ENCODE measurements around the gene PUS1. TPM values are rescaled to one million over a fixed set of nuclear protein-coding genes. Genes with fewer than 3 reads are reported as not detected.

PUS1 gene
- total RNA-seq, 1 experiment from 2014 or later, result 77.3 TPM

- BruUV-seq (replicated peaks), result no TSS peak
- ChIA-PET RAD21 (ENCODE audit: low non-redundant PET in 1 of 2, low total read pairs in 2 of 2, uncharacterized antibody in 2 of 2, unreplicated experiment in 2 of 2) (no interaction called here), POLR2A (no interaction called here), CTCF (no interaction called here)
- no peaks in the 10 kb centered on the region for H3K9me2 ChIP-seq (ENCODE audit: insufficient read depth)
- H3K79me2 ChIP-seq (ENCODE audit: insufficient read depth, low read length), result no peaks in the 10 kb centered on the region; the same call in 1 of the 2 replicates
- no peak overlapping the region for H3K27ac ChIP-seq (ENCODE audit: low read depth, low read length)
- no peak overlapping the region for H3K4me3 ChIP-seq (replicated peaks in 1 of 2; ENCODE audit: low read depth in 1 of 2, low read length in 2 of 2)
- no peak overlapping the region for H3K4me2 ChIP-seq (ENCODE audit: low read length)
- no peaks in the 10 kb centered on the region for H4K20me1 ChIP-seq (ENCODE audit: insufficient read depth)
- no peak for ATAC-seq
- no peak overlapping the region for H3K9ac ChIP-seq (ENCODE audit: low read length)
- no peak for DNase-seq (ENCODE audit: low read depth, low spot score)
- no peaks in the 10 kb centered on the region for H3K27me3 ChIP-seq (ENCODE audit: insufficient read depth, low read length)
- intact Hi-C loops (cut with micrococcal nuclease), result no loop called here
- no peak for TF ChIP-seq SIN3A (IDR thresholded peaks at IDR 0.05; ENCODE audit: low read depth)
- TF ChIP-seq RAD21 (IDR thresholded peaks at IDR 0.05; ENCODE audit: low read depth), result no peak
- TF ChIP-seq MAX (IDR thresholded peaks at IDR 0.05), result no peak
- no peak for TF ChIP-seq CBX3 (IDR thresholded peaks at IDR 0.05; ENCODE audit: low read depth)
- TF ChIP-seq JUND (IDR thresholded peaks at IDR 0.05), result no peak
- TF ChIP-seq SRF (IDR thresholded peaks at IDR 0.05; ENCODE audit: low read depth), result no peak
- no peak for TF ChIP-seq ATF3 (IDR thresholded peaks at IDR 0.05)
- peaks cover 23 to 33% of the 10 kb centered on the region in 2 experiments; a peak in 3 of 4 replicates for H3K36me3 ChIP-seq (ENCODE audit: control insufficient read depth in 1 of 2, insufficient read depth in 2 of 2, low read length in 2 of 2)
- no peaks in the 10 kb centered on the region for H3K9me3 ChIP-seq (ENCODE audit: control insufficient read depth in 1 of 2, insufficient read depth in 1 of 2, low read depth in 1 of 2, low read length in 2 of 2)
- H2AFZ ChIP-seq (ENCODE audit: low read depth, low read length, poor library complexity, severe bottlenecking), result no peak overlapping the region
- peaks cover 0 to 4% of the 10 kb centered on the region in 2 experiments; a peak in 1 of 4 replicates for H3K4me1 ChIP-seq (ENCODE audit: control insufficient read depth in 1 of 2, insufficient read depth in 2 of 2, low read length in 2 of 2)
Observed at GRCh38 chr12:131943876-131944275, 14.8 kb downstream of the PUS1 start.

GRCh38 chr12:131944601-131945251 is 15.7 kb downstream of the PUS1 start:
- H4K20me1 ChIP-seq (ENCODE audit: insufficient read depth), result no peaks in the 10 kb centered on the region
- ATAC-seq, result no peak
- H3K9me2 ChIP-seq (ENCODE audit: insufficient read depth), result no peaks in the 10 kb centered on the region
- DNase-seq (ENCODE audit: low read depth, low spot score), result no peak
- intact Hi-C loops (cut with micrococcal nuclease), result loop anchor here (5.0 kb wide), 1 partner anchor 82 kb away; no protein-coding TSS in a partner anchor
- H3K4me1 ChIP-seq (ENCODE audit: control insufficient read depth in 1 of 2, insufficient read depth in 2 of 2, low read length in 2 of 2), result peaks cover 3 to 9% of the 10 kb centered on the region in 2 experiments; a peak in 3 of 4 replicates
- ChIA-PET POLR2A (no interaction called here), CTCF (no interaction called here), RAD21 (ENCODE audit: low non-redundant PET in 1 of 2, low total read pairs in 2 of 2, uncharacterized antibody in 2 of 2, unreplicated experiment in 2 of 2) (no interaction called here)
- no peak overlapping the region for H3K27ac ChIP-seq (ENCODE audit: low read depth, low read length)
- H3K79me2 ChIP-seq (ENCODE audit: insufficient read depth, low read length), result no peaks in the 10 kb centered on the region
- no TSS peak for BruUV-seq (replicated peaks)
- no peak overlapping the region for H3K9ac ChIP-seq (ENCODE audit: low read length)
- no peak overlapping the region for H2AFZ ChIP-seq (ENCODE audit: low read depth, low read length, poor library complexity, severe bottlenecking)
- no peak overlapping the region for H3K4me3 ChIP-seq (replicated peaks in 1 of 2; ENCODE audit: low read depth in 1 of 2, low read length in 2 of 2)
- TF ChIP-seq SRF (IDR thresholded peaks at IDR 0.05; ENCODE audit: low read depth), result no peak
- TF ChIP-seq ELF1 (IDR thresholded peaks at IDR 0.05; ENCODE audit: borderline replicate concordance, low read depth), result no peak
- no peak for TF ChIP-seq CEBPB (IDR thresholded peaks at IDR 0.05; ENCODE audit: low read depth)
- no peak for TF ChIP-seq EZH2 (IDR thresholded peaks at IDR 0.05)
- TF ChIP-seq REST (IDR thresholded peaks at IDR 0.05; ENCODE audit: low read depth), result no peak
- no peaks in the 10 kb centered on the region for H3K9me3 ChIP-seq (ENCODE audit: control insufficient read depth in 1 of 2, insufficient read depth in 1 of 2, low read depth in 1 of 2, low read length in 2 of 2)
- no peaks in the 10 kb centered on the region for H3K27me3 ChIP-seq (ENCODE audit: insufficient read depth, low read length)
- no peak overlapping the region for H3K4me2 ChIP-seq (ENCODE audit: low read length)
- H3K36me3 ChIP-seq (ENCODE audit: control insufficient read depth in 1 of 2, insufficient read depth in 2 of 2, low read length in 2 of 2), result peaks cover 18 to 26% of the 10 kb centered on the region in 2 experiments; a peak in 3 of 4 replicates

Measured in HCT116 (cell line).